KMS-11 (cell line): ENCODE measurements around the gene MVK.

Experiments used
- H2AFZ ChIP-seq: fragments of 200-600 bp; sonication (generic); 2 replicates; pipeline ENCODE4 v1.6.1; 2016; ENCODE audit warnings: antibody characterized with exemption, mixed run types, low read depth
- H3K27ac ChIP-seq: fragments of 200-600 bp; sonication (generic); 2 replicates; pipeline ENCODE4 v1.6.1; 2016; ENCODE audit warnings: mild to moderate bottlenecking, mixed run types
- H3K27me3 ChIP-seq: fragments of 200-600 bp; sonication (generic); 2 replicates; pipeline ENCODE4 v1.6.1; 2017; ENCODE audit warnings: mild to moderate bottlenecking, low read depth, mixed run types, moderate library complexity; ENCODE audit not compliant: insufficient read depth
- H3K36me3 ChIP-seq: fragments of 200-600 bp; sonication (generic); 2 replicates; pipeline ENCODE4 v1.6.1; 2017; ENCODE audit warnings: mild to moderate bottlenecking, mixed run types; ENCODE audit not compliant: insufficient read depth
- H3K4me1 ChIP-seq: fragments of 200-600 bp; sonication (generic); 2 replicates; pipeline ENCODE4 v1.6.1; 2016; ENCODE audit warnings: mild to moderate bottlenecking, low read depth, mixed run types; ENCODE audit not compliant: poor library complexity, severe bottlenecking
- H3K4me2 ChIP-seq: fragments of 200-600 bp; sonication (generic); 2 replicates; pipeline ENCODE4 v1.7.0; 2016; ENCODE audit warnings: mild to moderate bottlenecking, mixed run types
- H3K4me3 ChIP-seq: fragments of 200-600 bp; sonication (generic); IDR thresholded peaks from 2 replicates; pipeline ENCODE4 v1.6.1; 2017; ENCODE audit warnings: low read depth, low read length, mixed read lengths; ENCODE audit not compliant: insufficient read depth
- H3K79me2 ChIP-seq: fragments of 200-600 bp; sonication (generic); 2 replicates; pipeline ENCODE4 v1.6.1; 2016; ENCODE audit warnings: low read depth, mixed run types; ENCODE audit not compliant: insufficient read depth
- H3K9ac ChIP-seq: fragments of 200-600 bp; sonication (generic); 2 replicates; pipeline ENCODE4 v1.6.1; 2016; ENCODE audit warnings: mild to moderate bottlenecking, mixed run types
- H4K20me1 ChIP-seq: fragments of 200-600 bp; sonication (generic); 2 replicates; pipeline ENCODE4 v1.6.1; 2016; ENCODE audit warnings: mild to moderate bottlenecking, mixed run types; ENCODE audit not compliant: insufficient read depth
- CTCF ChIP-seq: fragments of 200-600 bp; sonication (generic); conservative IDR thresholded peaks from 2 replicates; pipeline ENCODE4 v1.6.1; 2017; ENCODE audit warnings: low read depth, mild to moderate bottlenecking, antibody characterized with exemption, low read length, moderate library complexity, mixed read lengths

The MVK gene

GRCh38 chr12:109621211-109621694, 47.7 kb downstream of the MVK start:
- TF ChIP-seq CTCF, result no peak
- H3K4me3 ChIP-seq, result no peak overlapping the region
- H3K4me2 ChIP-seq, result no peak overlapping the region
- H3K4me1 ChIP-seq, result no peaks in the 10 kb centered on the region
- no peaks in the 10 kb centered on the region for H3K79me2 ChIP-seq
- H3K27ac ChIP-seq, result no peak overlapping the region
- no peak overlapping the region for H2AFZ ChIP-seq
- H3K36me3 ChIP-seq, result no peaks in the 10 kb centered on the region
- H4K20me1 ChIP-seq, result no peaks in the 10 kb centered on the region
- H3K9ac ChIP-seq, result no peak overlapping the region
- peaks cover 7% of the 10 kb centered on the region; the same call in 1 of the 2 replicates for H3K27me3 ChIP-seq

GRCh38 chr12:109621901-109622364, 48.3 kb downstream of the MVK start:
- no peak overlapping the region for H3K4me2 ChIP-seq
- H3K27ac ChIP-seq, result no peak overlapping the region

GRCh38 chr12:109624467-109624866, 50.9 kb downstream of the MVK start:
- TF ChIP-seq CTCF, result no peak
- Histone ChIP-seq H3K4me1 (no peaks in the 10 kb centered on the region), H3K79me2 (no peaks in the 10 kb centered on the region), H3K36me3 (no peaks in the 10 kb centered on the region), H2AFZ (no peak overlapping the region), H3K27ac (no peak overlapping the region), H4K20me1 (no peaks in the 10 kb centered on the region), H3K9ac (no peak overlapping the region), H3K27me3 (no peaks in the 10 kb centered on the region; the same call in 1 of the 2 replicates), H3K4me3 (no peak overlapping the region), H3K4me2 (no peak overlapping the region)

More at GRCh38 chr12:109621901-109622364, 48.3 kb downstream of the MVK start:
- Histone ChIP-seq H3K9ac (no peak overlapping the region), H3K79me2 (no peaks in the 10 kb centered on the region), H2AFZ (no peak overlapping the region), H3K4me1 (no peaks in the 10 kb centered on the region), H4K20me1 (no peaks in the 10 kb centered on the region), H3K36me3 (no peaks in the 10 kb centered on the region), H3K27me3 (peaks cover 6% of the 10 kb centered on the region; the same call in 1 of the 2 replicates), H3K4me3 (no peak overlapping the region)
- TF ChIP-seq CTCF, result no peak

- Histone ChIP-seq H4K20me1 (no peaks in the 10 kb centered on the region), H3K9ac (no peak overlapping the region), H3K27ac (no peak overlapping the region), H3K4me3 (no peak overlapping the region), H3K36me3 (no peaks in the 10 kb centered on the region), H3K4me1 (no peaks in the 10 kb centered on the region), H3K27me3 (no peaks in the 10 kb centered on the region; the same call in 1 of the 2 replicates), H3K79me2 (no peaks in the 10 kb centered on the region), H3K4me2 (no peak overlapping the region), H2AFZ (no peak overlapping the region)
- no peak for TF ChIP-seq CTCF
These were observed 51.6 kb downstream of the MVK start for GRCh38 chr12:109625131-109625559.
